H1 (cell line): ENCODE data around the gene MAP1LC3C. TPM values are rescaled to one million over a fixed set of nuclear protein-coding genes. Genes with fewer than 3 reads are reported as not detected.

Experiments used
- CTCF ChIA-PET: fragments of 300-600 bp; sonication (Branson Sonifier 250); formaldehyde crosslinking; loops from one replicate; lab custom pipeline; 2021; ENCODE audit not compliant: partially characterized antibody; lab: Charles Lee
- POLR2A ChIA-PET: fragments of 300-600 bp; sonication (Branson Sonifier 250); formaldehyde crosslinking; loops from one replicate; lab custom pipeline; 2021; ENCODE audit warnings: inconsistent platforms; ENCODE audit not compliant: partially characterized antibody; lab: Charles Lee
- DNase-seq, 2 experiments: peaks; one replicate each; pipeline versions ENCODE4 v3.0.0 to v3.0.0-alpha.2; 2010 to 2022; ENCODE audit warnings: low spot score in 2 of 2, low read depth in 1 of 2, mixed read lengths in 1 of 2
- FAIRE-seq: peaks from 2 replicates; lab custom pipeline; 2011; peaks lifted over from hg19 to GRCh38; lab: Jason Lieb, UNC
- H2AFZ ChIP-seq: 2 replicates; pipeline ENCODE4 v1.8.1; 2012; ENCODE audit warnings: low read length, inconsistent platforms
- H2AK5ac ChIP-seq: 2 replicates; pipeline ENCODE4 v1.6.1; 2013; ENCODE audit warnings: low read depth, low read length
- H2BK120ac ChIP-seq: replicated peaks from 2 replicates; pipeline ENCODE3; 2013; ENCODE audit warnings: low read depth, low read length, inconsistent platforms
- H2BK12ac ChIP-seq: 2 replicates; pipeline ENCODE4 v1.6.1; 2013; ENCODE audit warnings: low read depth, low read length
- H2BK15ac ChIP-seq: 2 replicates; pipeline ENCODE4 v1.6.1; 2013; ENCODE audit warnings: low read length
- H2BK20ac ChIP-seq: 2 replicates; pipeline ENCODE4 v1.6.1; 2013; ENCODE audit warnings: low read length
- H2BK5ac ChIP-seq: 2 replicates; pipeline ENCODE4 v1.6.1; 2013; ENCODE audit warnings: low read depth, low read length
- H3K14ac ChIP-seq: 2 replicates; pipeline ENCODE4 v1.6.1; 2013; ENCODE audit warnings: inconsistent platforms; ENCODE audit not compliant: insufficient read length
- H3K18ac ChIP-seq: 2 replicates; pipeline ENCODE4 v1.6.1; 2013; ENCODE audit warnings: low read length; ENCODE audit errors: extremely low read depth
- H3K23ac ChIP-seq: 2 replicates; pipeline ENCODE4 v1.6.1; 2013; ENCODE audit warnings: inconsistent platforms; ENCODE audit not compliant: insufficient read length
- H3K23me2 ChIP-seq: 2 replicates; pipeline ENCODE4 v1.6.1; 2013; ENCODE audit warnings: low read depth, low read length
- H3K27ac ChIP-seq: 2 replicates; pipeline ENCODE4 v1.6.1; 2011; ENCODE audit warnings: low read depth, low read length, inconsistent platforms
- H3K27me3 ChIP-seq, 4 experiments: replicated peaks in 1 of 4; 1 replicate in 1 of 4; 2 replicates in 3 of 4; pipeline versions ENCODE4 v1.6.1 to v1.8.1; 2011 to 2013; ENCODE audit warnings: low read length in 3 of 4, mild to moderate bottlenecking in 3 of 4, inconsistent platforms in 2 of 4, mixed read lengths in 2 of 4, moderate library complexity in 1 of 4; ENCODE audit not compliant: control insufficient read depth in 3 of 4, insufficient read depth in 3 of 4; ENCODE audit errors: extremely low read depth in 1 of 4
- H3K36me3 ChIP-seq, 4 experiments: 2 replicates each; pipeline versions ENCODE4 v1.6.1 to v1.8.1; 2011 to 2013; ENCODE audit warnings: mild to moderate bottlenecking in 4 of 4, low read length in 3 of 4, moderate library complexity in 2 of 4, control low read depth in 1 of 4, inconsistent platforms in 1 of 4; ENCODE audit not compliant: insufficient read depth in 4 of 4, control insufficient read depth in 2 of 4
- H3K4ac ChIP-seq: replicated peaks from 2 replicates; pipeline ENCODE3; 2013; ENCODE audit warnings: low read length, low read depth, mixed read lengths, inconsistent platforms; ENCODE audit not compliant: insufficient read length
- H3K4me1 ChIP-seq, 4 experiments: replicated peaks in 1 of 4; 1 replicate in 1 of 4; 2 replicates in 3 of 4; pipeline versions ENCODE4 v1.6.1 to v1.8.1; 2011 to 2013; ENCODE audit warnings: low read length in 3 of 4, inconsistent platforms in 2 of 4, mixed read lengths in 1 of 4; ENCODE audit not compliant: insufficient read depth in 4 of 4, control insufficient read depth in 3 of 4
- H3K4me2 ChIP-seq, 2 experiments: 2 replicates each; pipeline versions ENCODE4 v1.6.1 to v1.8.1; 2011 to 2013; ENCODE audit warnings: low read depth in 2 of 2, low read length in 2 of 2, control low read depth in 1 of 2, inconsistent platforms in 1 of 2, mild to moderate bottlenecking in 1 of 2; ENCODE audit not compliant: insufficient read depth in 1 of 2
- H3K4me3 ChIP-seq, 4 experiments: fragments of 200-600, 300-600 bp in 1 of 4; sonication (generic), shearing (Covaris generic), sonication (Bioruptor Twin) in 1 of 4; 2 replicates each; pipeline versions ENCODE4 v1.5.1 to v1.8.1; 2011 to 2016; ENCODE audit warnings: low read length in 4 of 4, low read depth in 3 of 4, control low read depth in 2 of 4, inconsistent platforms in 2 of 4, mild to moderate bottlenecking in 2 of 4, mixed read lengths in 1 of 4, moderate library complexity in 1 of 4; ENCODE audit not compliant: insufficient read depth in 2 of 4; ENCODE audit errors: extremely low read depth in 1 of 4
- H3K56ac ChIP-seq: replicated peaks from 2 replicates; pipeline ENCODE3; 2013; ENCODE audit warnings: low read depth, mild to moderate bottlenecking, mixed read lengths, low read length, inconsistent platforms; ENCODE audit not compliant: insufficient read length
- H3K79me1 ChIP-seq: 2 replicates; pipeline ENCODE4 v1.6.1; 2013; ENCODE audit warnings: low read depth, low read length, control low read depth
- H3K79me2 ChIP-seq, 2 experiments: 2 replicates each; pipeline versions ENCODE4 v1.6.1 to v1.8.1; 2012 to 2013; ENCODE audit warnings: low read length in 2 of 2, mild to moderate bottlenecking in 2 of 2, inconsistent platforms in 1 of 2; ENCODE audit not compliant: insufficient read depth in 2 of 2, control insufficient read depth in 1 of 2
- H3K9ac ChIP-seq, 4 experiments: replicated peaks in 1 of 4; 1 replicate in 1 of 4; 2 replicates in 3 of 4; pipeline versions ENCODE4 v1.6.1 to v1.8.1; 2011 to 2013; ENCODE audit warnings: low read depth in 3 of 4, low read length in 3 of 4, control low read depth in 2 of 4, mild to moderate bottlenecking in 2 of 4, moderate library complexity in 2 of 4, inconsistent platforms in 1 of 4; ENCODE audit errors: extremely low read depth in 1 of 4
- H3K9me3 ChIP-seq, 2 experiments: 2 replicates each; pipeline versions ENCODE4 v1.6.1 to v1.8.1; 2012 to 2013; ENCODE audit warnings: mild to moderate bottlenecking in 2 of 2, moderate library complexity in 2 of 2, control low read depth in 1 of 2, inconsistent platforms in 1 of 2, low read depth in 1 of 2, low read length in 1 of 2, mixed read lengths in 1 of 2; ENCODE audit not compliant: insufficient read depth in 2 of 2
- H4K20me1 ChIP-seq, 2 experiments: replicated peaks in 1 of 2; 2 replicates each; pipeline versions ENCODE3 to v1.8.1; 2011 to 2013; ENCODE audit warnings: inconsistent platforms in 2 of 2, low read length in 2 of 2, mild to moderate bottlenecking in 1 of 2; ENCODE audit not compliant: insufficient read depth in 2 of 2, control insufficient read depth in 1 of 2
- H4K5ac ChIP-seq: 2 replicates; pipeline ENCODE4 v1.6.1; 2013; ENCODE audit warnings: low read length, low read depth, mixed read lengths, inconsistent platforms; ENCODE audit not compliant: insufficient read length
- H4K8ac ChIP-seq: 2 replicates; pipeline ENCODE4 v1.8.0; 2013; ENCODE audit warnings: mild to moderate bottlenecking, moderate library complexity, low read length, inconsistent platforms; ENCODE audit not compliant: insufficient read depth; ENCODE audit errors: extremely low read depth
- H4K91ac ChIP-seq: replicated peaks from 2 replicates; pipeline ENCODE3; 2013; ENCODE audit warnings: low read length, mixed read lengths, inconsistent platforms; ENCODE audit not compliant: insufficient read length
- CBX5 ChIP-seq: fragments of 300-800, 300-1000 bp; sonication (generic); IDR thresholded peaks from 2 replicates; pipeline ENCODE4 v1.7.1; 2016; ENCODE audit warnings: antibody characterized with exemption, low read length, low read depth
- JUN ChIP-seq: IDR thresholded peaks from 2 replicates; pipeline ENCODE4 v1.6.1; 2011; ENCODE audit warnings: low read depth, mild to moderate bottlenecking, improper control_type of control experiment, low read length
- KDM5A ChIP-seq: fragments of 200-600 bp; IDR thresholded peaks from 2 replicates; pipeline ENCODE4 v1.7.1; 2012; ENCODE audit warnings: mild to moderate bottlenecking, low read length, inconsistent platforms, mixed read lengths
- RXRA ChIP-seq: IDR thresholded peaks from 2 replicates; pipeline ENCODE4 v1.6.1; 2011; ENCODE audit warnings: low read depth, mild to moderate bottlenecking, low read length, moderate library complexity; ENCODE audit not compliant: insufficient read depth
- SIX5 ChIP-seq: IDR thresholded peaks from 2 replicates; pipeline ENCODE4 v1.6.1; 2011; ENCODE audit warnings: mild to moderate bottlenecking, low read depth, low read length
- SRF ChIP-seq: IDR thresholded peaks from 2 replicates; pipeline ENCODE4 v1.6.1; 2011; ENCODE audit warnings: mild to moderate bottlenecking, low read depth, low read length, moderate library complexity
- TEAD4 ChIP-seq: IDR thresholded peaks from 2 replicates; pipeline ENCODE4 v1.6.1; 2012; ENCODE audit warnings: low read depth, low read length, inconsistent platforms, mixed read lengths
- WGBS, 2 experiments: shearing (Covaris generic) in 1 of 2; methylation state at CpG; one replicate each; pipeline versions ENCODE4 v1.1.6 to v1.1.7; 2013 to 2015; ENCODE audit warnings: low lambda C conversion rate in 2 of 2, mixed read lengths in 2 of 2, inconsistent platforms in 1 of 2, low coverage in 1 of 2, missing lambda C conversion rate in 1 of 2; ENCODE audit not compliant: insufficient replicate concordance in 2 of 2, insufficient coverage in 1 of 2, insufficient read length in 1 of 2; ENCODE audit errors: extremely low coverage in 1 of 2, missing lambda C conversion rate in 1 of 2; 5-methylcytosine and 5-hydroxymethylcytosine counted together
- polyA plus RNA-seq, 7 experiments: library from polyadenylated mRNA; depleted of rRNA in 3 of 7; stranded (reverse) in 5 of 7; unstranded in 2 of 7; fragments of >200 nt in 5 of 7; fragments of 200-250 nt in 2 of 7; gene quantifications; 1 replicate in 5 of 7; 2 replicates in 1 of 7; 4 replicates in 1 of 7; pipeline versions ENCODE4 v1.2.1 to v1.2.3, GENCODE V29; 2011 to 2013; ENCODE audit warnings: missing spikeins in 2 of 7, mixed read lengths in 2 of 7
- total RNA-seq: library from RNA; stranded (reverse); fragmentation: NEBNext Ultra II Directional; extraction: Animal tissue kit (Norgen Biotek cat#: 25700); gene quantifications from 2 replicates; pipeline ENCODE4 v1.2.1, GENCODE V29; 2021

MAP1LC3C gene
- total and polyA plus RNA-seq, 2 of the 8 experiments (the other 6 are each of a cell fraction or from before 2014, with no cell fraction given) = 1.7 to 3.2 TPM

DNA sequence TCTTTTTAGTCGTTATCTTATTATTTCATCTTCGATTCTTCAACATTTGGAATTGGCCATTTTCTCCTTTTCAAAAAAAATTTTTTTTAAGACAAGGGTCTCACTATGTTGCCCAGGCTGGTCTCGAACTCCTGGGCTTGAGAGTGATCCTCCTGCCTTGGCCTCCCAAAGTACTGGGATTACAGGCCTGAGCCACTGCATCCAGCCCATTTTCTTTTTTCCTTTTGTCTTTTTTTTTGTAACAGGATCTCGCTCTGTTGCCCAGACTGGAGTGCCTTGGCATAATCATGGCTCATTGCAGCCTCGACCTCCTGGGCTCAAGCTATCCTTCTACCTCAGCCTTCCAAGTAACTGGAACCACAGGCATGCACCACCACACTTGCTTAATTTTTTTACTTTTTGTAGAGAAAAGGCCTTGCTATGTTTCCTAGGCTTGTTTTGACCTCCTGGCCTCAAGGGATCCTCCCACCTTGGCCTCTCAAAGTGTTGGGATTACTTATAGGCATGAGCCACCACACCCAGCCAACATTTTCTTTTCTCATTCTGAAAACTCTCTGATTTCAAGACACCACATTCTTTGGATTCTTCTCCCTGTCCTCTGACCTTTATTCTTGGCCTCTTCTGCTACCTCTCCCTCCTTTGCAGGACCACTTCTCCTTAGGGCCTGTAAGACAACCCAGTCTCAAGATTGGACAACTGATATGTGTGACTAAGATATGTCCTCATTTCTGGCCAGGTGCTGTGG lies 6.0 kb upstream of the MAP1LC3C start:
- Histone ChIP-seq H3K79me1 (no peaks in the 10 kb centered on the region), H2BK120ac (no peak overlapping the region), H2AFZ (no peak overlapping the region), H3K56ac (no peak overlapping the region), H3K23ac (no peak overlapping the region), H2AK5ac (no peak overlapping the region), H3K36me3 (no peaks in the 10 kb centered on the region), H3K4me1 (peaks cover 0 to 4% (median 2%) of the 10 kb centered on the region in 4 experiments; a peak in 2 of 7 replicates), H3K18ac (no peak overlapping the region; the same call in 1 of the 2 replicates), H3K79me2 (no peaks in the 10 kb centered on the region), H3K14ac (no peak overlapping the region), H3K9me3 (no peaks in the 10 kb centered on the region), H4K20me1 (no peaks in the 10 kb centered on the region), H2BK5ac (no peak overlapping the region), H3K4me3 (no peak overlapping the region), H2BK20ac (no peak overlapping the region), H4K8ac (no peak overlapping the region), H3K23me2 (no peaks in the 10 kb centered on the region), H3K4ac (no peak overlapping the region), H2BK15ac (peak overlapping the region; percentile 61; the same call in 1 of the 2 replicates), H4K91ac (no peak overlapping the region), H3K4me2 (no peak overlapping the region), H3K9ac (no peak overlapping the region), H4K5ac (no peak overlapping the region), H3K27ac (no peak overlapping the region), H3K27me3 (no peaks in the 10 kb centered on the region), H2BK12ac (no peak overlapping the region)
- 87% methylated on average over 5 of the region's 5 CpGs; no CpG with 5 or more reads in 1 of the 2 experiments for WGBS, 2 experiments
- ChIA-PET CTCF (no interaction called here), POLR2A (no interaction called here)
- TF ChIP-seq SRF = no peak
- no peak for TF ChIP-seq CBX5
- no peak for TF ChIP-seq JUN
- TF ChIP-seq KDM5A = no peak
- no peak for TF ChIP-seq SIX5
- TF ChIP-seq RXRA = no peak
- peak; percentile 63 for TF ChIP-seq TEAD4
- FAIRE-seq (no peak), DNase-seq (no peak)
